Dermis blood vessel endothelial cell (primary cell): Measurements from ENCODE around the gene SUPV3L1. TPM values are rescaled to one million over a fixed set of nuclear protein-coding genes. Genes with fewer than 3 reads are reported as not detected.

Experiments
- DNase-seq: peaks from one replicate; pipeline ENCODE4 v3.0.0; 2010
- total RNA-seq: library from RNA; depleted of rRNA; stranded (reverse); fragments of >200 nt; gene quantifications from 2 replicates; pipeline ENCODE4 v1.2.3, GENCODE V29; 2014

The SUPV3L1 gene
- total RNA-seq, 1 donor from 2014 or later, result 18.4 TPM

DNA sequence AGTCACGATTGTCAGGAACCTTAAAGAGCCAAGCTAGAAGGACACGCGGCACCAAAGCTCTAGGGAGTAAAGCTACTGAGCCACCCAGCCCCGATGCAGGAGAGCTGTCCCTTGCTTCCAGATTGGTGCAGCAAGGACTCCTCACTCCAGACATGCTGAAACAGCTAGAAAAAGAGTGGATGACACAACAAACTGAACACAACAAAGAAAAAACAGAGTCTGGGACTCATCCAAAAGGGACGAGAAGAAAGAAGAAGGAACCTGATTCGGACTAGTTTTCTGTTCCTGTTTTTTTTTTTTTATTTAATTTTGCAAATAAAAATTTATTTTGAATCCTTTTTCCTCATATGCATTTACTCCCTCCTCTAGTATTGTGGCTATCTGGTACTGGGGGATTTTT lies 28.7 kb downstream of the SUPV3L1 start:
- DNase-seq, result no peak

DNA sequence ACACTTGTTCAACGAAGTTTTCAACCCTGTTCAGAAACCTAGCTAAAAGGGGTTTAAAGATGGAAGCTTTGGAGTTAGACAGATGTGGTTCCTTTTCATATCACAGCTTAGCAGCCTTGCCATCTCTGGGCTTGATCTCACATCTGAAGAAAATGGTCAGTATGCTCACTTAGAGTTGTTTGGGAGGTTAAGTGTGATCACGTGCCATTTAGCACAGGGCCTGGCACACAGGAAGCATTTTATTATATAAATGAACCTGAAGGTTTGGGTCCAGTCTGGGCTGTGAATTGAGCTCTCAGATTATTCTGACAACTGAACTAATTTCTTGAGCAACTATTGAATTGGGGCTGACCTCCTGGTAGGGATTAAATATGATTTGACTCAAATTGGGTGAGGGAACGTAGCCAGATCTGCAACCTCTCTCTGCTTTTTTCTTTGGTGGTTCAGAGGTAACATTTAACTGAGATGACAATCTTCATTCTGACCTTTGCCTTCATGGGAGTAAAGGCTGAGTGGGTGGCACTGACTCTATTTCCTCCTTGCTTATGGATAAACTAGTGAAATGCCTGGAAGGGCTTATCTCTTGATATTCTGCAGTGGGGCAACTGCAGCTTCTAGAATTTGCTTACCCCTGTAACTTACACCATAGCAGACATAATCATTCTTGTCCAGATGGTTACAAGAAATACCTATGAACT lies 29.9 kb downstream of the SUPV3L1 start:
- no peak for DNase-seq

DNA sequence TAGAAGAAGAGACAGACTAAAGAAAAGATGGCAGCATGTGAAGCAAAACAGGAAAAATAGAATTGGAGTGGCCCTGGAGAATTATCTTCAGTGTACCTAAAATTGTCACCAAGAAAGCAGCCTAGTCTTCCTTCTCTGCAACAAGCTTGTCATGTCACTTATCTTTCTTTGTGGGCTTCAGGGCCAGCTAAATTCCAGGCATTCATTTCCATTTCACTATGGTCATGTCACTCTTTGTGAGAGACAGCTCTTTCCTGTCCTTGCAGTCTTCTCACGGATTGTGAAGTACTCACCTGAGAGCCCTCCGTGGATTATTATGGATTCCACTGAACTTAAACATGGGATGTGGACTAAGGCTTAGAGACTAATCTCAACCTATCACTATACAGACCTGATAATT lies 31.1 kb downstream of the SUPV3L1 start:
- no peak for DNase-seq

DNA sequence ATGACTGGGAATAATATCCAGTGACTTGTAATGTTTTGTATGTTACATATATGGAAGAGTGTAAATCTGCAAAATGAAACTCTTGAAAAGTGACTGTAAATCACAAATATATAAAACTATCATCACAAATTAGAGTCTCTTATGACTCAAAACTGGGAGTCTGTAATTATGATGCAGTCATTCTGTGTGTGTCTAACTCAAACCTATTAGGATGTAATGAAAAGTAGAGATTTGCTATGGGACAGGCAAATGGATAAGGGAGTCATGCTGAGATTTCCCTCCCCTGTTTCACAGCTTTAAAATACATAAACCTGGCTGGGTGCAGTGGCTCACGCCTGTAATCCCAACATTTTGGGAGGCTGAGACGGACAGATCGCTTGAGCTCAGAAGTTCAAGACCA lies 31.5 kb downstream of the SUPV3L1 start:
- no peak for DNase-seq

DNA sequence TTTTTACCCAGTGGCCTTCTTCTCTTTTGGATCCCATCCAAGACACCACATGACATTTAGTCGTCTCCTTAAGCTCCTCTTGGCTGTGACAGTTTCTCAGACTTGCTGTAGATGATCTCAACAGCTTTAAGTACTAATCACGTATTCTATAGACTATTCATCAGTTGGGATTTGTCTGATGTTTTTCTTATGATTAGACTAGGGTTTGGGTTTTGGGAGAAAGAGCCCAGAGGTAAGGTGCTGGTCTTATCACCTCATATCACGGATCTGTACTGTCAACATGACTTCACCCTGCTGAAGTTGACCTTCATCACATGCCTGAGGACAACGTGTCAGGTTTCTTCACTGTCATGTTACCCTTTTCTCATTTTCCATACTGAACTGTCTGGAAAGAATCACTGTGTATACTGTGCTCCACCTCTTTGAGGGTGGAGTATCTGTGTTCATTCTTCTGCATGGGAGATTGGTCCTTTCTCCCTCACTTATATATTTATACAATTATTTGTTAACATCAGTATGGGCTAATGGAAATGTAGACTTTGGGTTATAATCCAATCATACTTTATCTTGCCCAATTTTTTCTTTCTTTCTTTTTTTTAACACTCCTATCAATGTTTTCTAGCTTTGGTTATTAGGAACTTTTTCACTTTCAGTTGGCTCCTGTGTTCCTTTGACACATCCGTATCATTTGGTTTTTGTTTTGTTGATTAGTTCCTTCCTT lies 33.7 kb downstream of the SUPV3L1 start:
- DNase-seq, result no peak

DNA sequence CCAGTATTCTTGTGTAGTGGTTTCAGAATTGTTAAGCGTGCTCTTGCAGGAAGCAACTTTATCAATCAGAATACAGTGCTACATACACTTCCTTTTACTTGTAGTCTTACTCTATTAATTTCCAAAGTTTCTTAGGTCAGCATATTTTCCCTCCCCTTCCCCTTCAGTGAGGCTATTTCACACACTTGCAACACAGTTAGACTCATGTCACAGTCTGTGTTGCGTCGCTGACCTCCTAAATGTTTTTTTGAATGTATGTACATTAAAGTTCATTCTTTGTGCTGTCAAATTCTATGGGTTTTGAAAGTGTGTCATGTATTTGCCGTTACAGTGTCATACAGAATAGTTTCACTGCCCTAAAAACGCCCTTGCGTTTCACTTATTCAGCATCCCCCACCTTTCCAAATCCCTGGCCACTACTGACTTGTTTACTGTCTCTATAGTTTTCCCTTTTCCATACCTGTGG lies 34.7 kb downstream of the SUPV3L1 start:
- no peak for DNase-seq

DNA sequence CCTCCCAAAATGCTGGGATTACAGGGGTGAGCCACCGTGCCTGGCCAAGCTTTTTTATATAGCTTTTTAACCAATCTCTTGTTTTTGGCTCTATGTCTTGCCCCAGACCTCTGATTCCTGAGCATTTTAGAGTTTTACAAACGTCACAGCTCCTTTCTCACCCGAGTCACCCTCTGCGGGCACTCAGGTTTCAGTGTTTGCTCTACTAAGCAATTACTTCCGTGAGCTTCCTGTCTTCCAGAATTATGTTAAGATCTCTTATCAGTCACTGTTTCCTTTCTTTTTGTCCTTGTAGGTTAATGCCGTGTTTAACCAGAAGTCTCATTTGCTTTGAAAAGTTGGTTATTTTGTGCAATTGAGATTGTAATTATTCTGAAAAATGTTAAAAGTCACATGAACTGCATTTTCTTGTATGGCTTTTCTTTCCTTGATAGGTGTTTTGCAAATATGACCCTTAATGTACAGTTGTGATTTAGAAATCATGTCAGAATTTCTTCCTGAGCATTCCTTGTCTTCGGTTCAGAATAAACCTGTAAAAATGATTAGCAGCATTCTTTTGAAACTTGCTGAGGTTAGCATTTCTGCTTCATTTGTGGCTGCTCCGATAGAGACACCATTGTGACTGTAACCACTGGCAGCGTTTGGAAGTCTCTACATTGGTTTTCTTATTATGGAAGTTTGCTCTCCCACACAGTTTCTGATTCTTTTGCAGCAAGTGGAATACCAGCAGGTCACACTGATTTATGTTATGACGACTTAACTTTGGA lies 35.6 kb downstream of the SUPV3L1 start:
- DNase-seq, result peak; percentile 49

DNA sequence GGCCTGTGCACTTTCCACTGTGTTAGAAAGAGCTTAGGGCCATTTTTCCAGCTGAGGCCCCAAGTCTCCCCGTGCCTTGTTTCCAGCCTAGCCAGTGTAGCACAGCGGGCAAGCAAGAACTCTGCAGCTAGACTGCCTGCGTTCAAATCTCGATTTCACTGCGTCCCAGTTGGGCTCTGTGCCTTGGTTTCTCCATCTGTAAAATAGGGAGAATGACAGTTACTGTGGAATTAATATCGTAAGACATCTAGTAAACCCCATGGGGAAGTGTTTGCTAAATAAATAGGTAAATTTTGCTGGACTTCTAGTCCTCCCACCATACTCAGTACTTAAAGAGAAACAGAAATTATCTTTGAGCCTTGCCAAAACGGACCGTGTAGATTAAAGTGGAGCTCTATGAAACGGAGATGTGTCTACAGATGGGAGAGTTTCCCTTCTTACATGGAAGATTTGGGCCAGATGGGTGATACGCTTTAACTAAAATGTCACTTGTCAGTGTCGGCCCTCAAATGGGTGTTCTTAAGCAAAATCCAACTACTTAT lies 36.6 kb downstream of the SUPV3L1 start:
- no peak for DNase-seq

DNA sequence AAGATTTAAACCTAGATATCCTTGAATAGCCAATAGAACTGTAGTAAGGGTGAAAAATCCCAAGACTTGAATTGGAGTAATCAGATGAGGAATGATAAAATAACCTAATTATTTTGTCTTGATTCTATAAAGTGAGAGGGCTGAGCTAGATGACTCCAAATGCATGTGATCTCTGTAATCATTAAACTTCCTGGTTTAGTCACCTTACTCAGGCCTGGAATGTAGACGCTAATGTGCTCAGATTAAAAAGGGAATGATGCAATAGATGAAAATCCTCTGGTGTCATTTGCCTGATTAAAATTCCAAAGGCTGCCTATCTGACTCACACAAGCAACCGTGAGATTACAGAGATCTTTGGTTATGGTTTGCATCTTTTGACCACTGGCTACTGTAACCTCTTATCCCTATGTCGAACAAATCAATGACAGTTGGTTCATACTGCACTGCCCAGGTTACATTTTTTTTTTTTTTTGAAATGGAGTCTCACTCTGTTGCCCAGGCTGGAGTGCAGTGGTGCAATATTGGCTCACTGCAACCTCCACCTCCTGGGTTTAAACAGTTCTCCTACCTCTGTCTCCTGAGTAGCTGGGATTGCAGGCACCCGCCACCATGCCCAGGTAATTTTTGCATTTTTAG lies 37.2 kb downstream of the SUPV3L1 start:
- DNase-seq, result peak; percentile 78

DNA sequence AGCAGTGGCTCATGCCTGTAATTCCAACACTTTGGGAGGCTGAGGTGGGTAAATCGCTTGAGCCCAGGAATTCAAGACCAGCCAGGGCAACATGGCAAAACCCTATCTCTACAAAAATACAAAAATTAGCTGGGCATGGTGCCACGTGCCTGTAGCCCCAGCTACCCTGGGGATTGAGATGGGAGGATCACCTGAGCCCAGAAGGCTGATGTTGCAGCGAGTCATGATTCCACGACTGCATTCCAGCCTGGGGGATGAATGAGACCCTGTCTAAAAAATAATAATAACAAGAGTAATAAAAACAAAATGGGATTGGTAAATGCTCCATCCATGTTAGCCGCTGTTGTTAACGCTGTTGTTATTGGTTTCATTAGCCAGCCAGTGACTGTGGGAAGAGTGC lies 38.8 kb downstream of the SUPV3L1 start:
- DNase-seq, result no peak

DNA sequence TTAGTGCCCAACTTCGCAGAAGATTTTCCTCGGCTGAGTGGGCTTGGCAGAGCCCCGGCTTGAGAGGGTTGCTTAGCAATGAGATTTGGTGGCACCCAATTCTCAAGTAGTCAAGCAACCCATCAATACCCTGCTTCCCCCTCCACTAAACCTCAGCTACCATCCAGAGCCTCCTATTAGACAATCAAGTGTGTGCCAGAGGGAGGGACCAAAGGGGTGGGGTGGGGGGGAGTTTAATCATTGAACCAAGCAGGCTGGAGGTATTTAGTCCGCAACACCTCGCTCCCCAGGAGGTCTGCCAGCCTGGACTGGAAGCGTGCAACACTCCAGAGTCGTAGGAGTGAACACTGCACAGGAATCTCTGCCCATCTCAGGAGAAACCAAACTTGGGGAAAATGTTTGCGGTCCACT lies 40.0 kb downstream of the SUPV3L1 start, which contains the start of gene HKDC1:
Gene HKDC1, plus strand, starts transcription at position 292 of the 411 bp plus-strand sequence. Its CDS starts 104 bp downstream, at position 396.
- DNase-seq, result no peak

DNA sequence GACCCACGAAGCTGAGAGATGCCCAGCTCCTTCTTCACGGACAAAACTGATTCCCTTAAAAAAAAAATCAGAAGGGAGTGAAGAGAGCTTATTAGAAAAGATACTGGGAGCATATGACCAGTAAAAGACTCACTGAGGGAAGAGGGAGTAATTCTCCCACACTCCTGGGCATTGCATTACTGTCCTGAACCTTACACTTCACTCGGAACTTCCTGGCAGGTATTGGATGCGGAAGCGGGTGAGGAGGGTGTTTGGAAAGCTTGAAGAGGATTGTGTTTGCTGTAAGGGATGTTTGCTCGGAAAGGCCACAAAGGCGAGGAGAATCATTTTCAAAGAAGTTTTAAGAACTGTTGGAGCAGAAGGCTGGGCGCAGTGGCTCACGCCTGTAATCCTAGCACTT lies 40.5 kb downstream of the SUPV3L1 start:
- DNase-seq, result no peak

DNA sequence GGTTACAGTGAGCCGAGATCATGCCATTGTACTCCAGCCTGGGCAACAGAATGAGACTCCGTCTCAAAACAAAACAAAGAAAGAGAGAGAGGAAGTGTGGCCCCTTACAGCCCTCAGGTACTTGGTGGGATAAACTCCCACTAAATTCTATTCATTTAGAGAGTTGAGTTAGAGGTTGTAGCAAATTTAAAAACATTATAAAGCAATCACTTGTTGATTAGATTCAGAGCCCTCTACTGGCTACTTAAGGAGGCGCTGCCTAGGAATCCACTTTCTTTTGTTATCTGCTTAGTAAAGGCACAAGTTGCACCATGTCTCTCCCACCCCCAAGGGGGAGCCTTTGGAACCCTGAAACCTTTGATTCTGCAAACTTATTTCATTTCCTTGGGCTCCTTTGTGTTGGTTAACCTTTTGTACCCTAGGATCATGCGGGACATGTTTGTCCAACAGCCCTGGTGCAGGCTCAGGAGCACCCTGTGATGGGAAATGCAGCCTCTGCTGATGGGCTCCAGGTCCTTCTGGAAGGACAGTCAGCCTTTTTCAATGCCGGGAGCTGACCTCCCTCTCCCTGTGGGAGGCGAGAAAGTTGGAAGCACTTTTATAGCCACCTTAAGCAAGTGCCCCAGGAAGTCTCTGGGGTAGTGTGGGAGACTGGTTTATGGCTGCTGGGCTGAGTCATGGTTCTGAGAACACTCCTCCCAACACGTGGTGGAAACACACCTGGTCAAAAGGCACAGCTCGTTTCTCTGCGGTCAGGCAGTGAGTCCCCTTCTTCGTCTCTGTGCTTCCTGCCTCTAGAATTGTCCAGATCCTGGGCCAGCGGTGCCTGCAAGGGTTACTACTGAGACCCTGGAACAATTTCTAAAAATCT lies 42.4 kb downstream of the SUPV3L1 start:
- DNase-seq, result peak; percentile 82

DNA sequence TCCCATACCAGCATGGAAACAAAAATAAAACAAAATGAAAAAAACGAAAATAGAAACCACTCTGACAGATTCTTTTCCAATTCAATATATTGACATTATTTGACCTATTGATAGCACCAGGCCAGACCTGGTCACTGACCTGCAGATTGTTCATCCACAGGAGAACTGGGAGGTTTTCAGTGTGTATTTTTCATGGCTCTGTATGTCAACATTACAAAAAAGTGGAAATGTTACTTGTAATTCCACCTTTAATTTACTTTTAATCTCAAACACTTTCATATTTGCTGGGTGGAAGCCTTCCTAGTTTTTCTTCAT lies 43.0 kb downstream of the SUPV3L1 start:
- DNase-seq, result no peak

DNA sequence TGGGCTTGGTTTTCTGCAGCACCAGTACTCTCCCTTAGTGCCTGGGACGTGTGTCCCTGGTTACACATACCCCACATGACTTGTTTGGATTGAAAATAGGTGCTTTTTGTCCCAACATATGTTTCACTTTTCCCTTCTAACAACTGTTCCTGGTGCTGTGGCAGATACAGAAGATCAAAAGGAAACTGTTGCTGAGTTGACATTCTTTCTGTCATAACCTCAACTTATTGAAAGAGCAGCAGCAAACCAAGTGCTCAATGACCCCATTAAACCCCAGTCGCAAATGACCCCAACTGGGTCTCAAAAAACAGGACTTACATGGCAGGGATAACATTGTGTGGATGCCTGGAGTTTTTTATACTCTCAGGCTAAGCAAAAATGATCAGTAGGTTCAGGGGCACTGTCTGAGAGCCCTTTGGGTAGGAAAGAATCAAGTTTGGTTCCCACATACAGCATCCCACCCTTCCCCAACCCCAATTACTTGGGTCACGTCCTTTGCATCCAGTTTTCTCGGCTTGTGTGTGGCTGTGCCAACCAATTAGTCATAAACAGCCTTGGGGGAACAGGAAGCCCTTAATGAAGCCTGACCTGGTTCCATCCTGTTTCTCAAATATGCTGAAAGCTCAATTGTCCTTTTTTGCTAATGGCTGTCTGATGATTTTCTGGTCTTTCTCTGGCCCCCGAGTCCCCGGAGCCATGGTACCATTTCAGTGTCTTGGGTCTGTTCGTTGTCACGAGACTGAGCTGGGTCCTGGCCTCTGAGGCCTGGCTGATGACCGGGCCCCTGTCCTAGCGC lies 45.0 kb downstream of the SUPV3L1 start:
- DNase-seq, result peak; percentile 87

DNA sequence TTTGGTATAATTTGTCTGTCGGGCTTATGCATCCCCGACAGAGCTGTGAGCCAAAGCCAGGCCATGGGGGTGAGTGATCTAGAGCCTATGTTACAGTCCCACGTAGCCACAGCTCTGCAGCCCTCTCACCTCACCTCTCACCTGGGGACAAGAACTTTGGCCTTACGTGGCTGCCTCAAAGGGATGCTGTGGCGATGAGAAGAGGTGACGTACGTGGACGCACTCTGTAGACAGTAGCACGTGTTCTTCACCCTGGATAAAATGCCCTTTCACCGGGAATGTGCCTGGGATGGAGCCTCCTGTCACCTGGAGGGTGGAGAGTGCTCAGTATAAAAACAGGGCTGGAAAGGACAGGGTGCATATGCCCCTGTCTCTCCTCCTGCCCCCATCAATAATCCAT lies 45.6 kb downstream of the SUPV3L1 start:
- no peak for DNase-seq

DNA sequence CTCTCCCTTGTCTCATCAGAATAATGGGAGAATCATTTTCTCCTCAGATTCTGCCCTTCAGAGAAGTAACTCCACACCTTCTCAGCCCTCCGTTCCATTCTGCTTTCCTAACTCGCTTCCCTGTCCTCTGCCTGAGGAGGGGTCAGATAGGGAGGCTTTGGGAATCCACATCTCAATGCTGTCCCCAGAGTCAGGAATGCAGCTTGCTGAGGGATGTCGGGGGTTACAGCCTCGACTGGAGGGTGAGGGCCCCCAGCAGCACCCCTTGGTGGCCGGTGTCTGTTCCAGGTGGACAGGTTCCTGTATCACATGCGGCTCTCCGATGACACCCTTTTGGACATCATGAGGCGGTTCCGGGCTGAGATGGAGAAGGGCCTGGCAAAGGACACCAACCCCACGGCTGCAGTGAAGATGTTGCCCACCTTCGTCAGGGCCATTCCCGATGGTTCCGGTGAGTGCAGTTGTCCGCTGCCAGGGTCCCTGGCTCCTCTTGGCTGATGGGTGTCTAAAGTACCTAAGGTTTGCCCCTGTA lies 47.0 kb downstream of the SUPV3L1 start:
- no peak for DNase-seq

DNA sequence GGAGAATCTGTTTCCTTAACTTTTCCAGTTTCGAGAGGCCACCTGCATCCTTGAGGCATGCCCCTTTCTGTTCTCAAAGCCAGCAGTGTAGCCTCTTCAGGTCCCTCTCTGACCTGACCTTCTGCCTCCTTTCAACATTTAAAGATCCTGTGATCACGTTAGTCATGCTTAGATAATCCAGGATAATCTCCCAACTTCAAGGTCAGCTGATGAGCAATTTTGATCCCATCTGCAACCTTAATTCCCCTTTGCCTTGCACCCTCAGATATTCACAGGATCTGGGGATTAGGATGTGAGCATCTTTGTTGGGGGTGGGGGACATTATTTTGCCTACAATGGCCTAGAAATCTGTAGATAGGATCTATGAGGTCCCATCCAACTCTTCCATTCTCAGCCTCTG lies 48.1 kb downstream of the SUPV3L1 start:
- no peak for DNase-seq

DNA sequence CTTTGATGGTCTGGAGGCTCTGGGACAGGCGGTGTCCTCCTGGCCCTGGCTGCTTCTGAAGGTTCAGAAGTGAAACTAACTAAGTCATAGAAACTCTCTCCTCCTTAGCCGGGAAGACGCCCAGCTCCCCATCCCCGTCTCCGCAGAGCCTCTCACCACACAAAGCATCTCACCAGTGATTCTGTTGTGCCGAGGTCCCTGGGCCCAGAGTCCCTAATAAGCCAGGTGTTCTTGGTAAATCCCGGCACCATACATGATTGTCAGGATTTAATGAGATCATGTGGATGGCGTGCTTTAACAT lies 49.5 kb downstream of the SUPV3L1 start:
- no peak for DNase-seq

DNA sequence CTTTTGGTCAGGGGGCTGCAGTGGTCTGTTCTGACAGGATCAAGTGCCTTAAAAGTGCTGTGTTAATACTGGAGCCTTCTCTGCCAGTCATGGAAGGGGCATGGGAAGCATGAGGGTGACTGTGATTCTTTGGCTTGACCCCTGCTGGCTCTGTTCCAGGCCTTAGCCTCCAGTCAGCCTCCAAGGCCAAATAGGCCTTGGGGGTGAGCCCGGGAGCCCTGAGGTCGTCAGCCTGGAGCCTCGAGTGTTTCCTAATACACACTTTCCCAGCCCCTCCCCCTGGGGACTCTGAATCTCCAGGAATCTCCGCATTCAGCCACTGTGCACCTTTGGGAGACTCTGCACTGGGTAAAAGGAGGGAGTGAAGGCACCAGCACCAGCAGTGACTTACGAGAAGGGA lies 50.1 kb downstream of the SUPV3L1 start:
- DNase-seq, result no peak

DNA sequence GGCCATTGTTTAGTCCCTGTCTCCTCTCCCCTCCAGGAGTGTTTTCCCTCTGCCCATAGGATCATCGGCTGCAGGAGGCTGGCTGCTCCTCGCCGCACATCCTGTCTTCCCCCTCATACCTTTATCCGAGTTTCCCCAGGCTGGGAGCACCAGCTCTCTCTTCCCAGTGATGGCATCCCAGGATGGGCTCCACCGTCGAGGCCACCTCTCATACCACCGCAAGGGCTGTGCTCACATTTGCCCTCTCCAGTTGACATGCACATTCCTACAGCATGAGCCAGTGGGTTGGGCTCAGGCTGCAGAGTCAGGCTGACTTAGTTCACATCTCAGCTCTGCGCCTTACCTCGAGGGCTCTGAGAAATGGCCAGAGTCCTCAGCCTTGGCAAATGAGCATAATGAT lies 52.2 kb downstream of the SUPV3L1 start:
- peak; percentile 49 for DNase-seq
